ENCODE data around the gene CREG2.

The CREG2 gene

DNA sequence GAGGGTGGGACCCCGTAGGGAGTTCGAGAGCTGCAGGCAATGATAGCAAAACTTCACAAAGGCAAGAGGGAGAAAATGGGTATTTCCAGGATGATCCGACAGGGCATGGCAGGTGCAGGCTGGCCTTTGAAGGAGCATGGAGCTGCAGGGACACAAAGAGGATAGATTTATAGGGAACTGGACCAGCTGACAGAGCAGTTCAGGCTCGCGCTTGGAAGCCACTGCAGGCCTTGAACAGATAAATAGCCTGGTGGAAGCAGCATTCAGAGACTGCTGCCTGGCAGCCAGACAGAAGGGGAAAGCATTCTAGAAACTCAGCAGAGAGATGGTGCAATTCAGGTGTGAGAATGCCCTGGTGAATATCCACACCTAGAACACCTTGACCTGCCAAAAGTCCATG is 29.3 kb upstream of the CREG2 start:
- Mint-ChIP-seq H3K27ac (no peak overlapping the region), H3K4me3 (no peak overlapping the region), H3K9me3 (no peaks in the 10 kb centered on the region), H3K4me1 (no peaks in the 10 kb centered on the region), H3K36me3 (no peaks in the 10 kb centered on the region)
- ATAC-seq (no peak), DNase-seq (ENCODE audit: low spot score in 2 of 2) (no peak)

DNA sequence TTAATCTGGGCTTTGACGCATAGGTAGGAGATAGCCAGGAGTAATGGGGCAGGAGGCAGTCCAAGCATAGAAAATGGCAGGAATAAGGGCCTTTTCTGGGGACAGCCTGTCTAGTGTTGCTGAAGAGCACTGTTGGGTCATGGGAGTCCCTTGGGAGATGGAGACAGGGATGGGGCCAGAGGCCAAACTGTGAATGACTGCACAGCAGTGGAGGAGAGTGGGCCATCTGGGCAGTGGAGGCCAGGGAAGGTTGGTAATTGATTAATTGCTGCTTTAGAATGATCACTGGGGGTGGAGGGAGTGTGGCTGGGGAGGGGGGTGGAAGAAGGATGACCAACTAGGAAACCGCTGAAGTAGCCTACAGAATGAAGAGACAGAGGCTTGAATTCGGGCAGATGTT is 28.6 kb upstream of the CREG2 start:
- no peak for ATAC-seq
- H3K4me1 Mint-ChIP-seq, result no peaks in the 10 kb centered on the region
- DNase-seq (ENCODE audit: low spot score in 2 of 2), result no peak
- H3K4me3 Mint-ChIP-seq, result no peak overlapping the region
- no peak overlapping the region for H3K27ac Mint-ChIP-seq
- no peaks in the 10 kb centered on the region for H3K9me3 Mint-ChIP-seq
- H3K36me3 Mint-ChIP-seq, result no peaks in the 10 kb centered on the region

DNA sequence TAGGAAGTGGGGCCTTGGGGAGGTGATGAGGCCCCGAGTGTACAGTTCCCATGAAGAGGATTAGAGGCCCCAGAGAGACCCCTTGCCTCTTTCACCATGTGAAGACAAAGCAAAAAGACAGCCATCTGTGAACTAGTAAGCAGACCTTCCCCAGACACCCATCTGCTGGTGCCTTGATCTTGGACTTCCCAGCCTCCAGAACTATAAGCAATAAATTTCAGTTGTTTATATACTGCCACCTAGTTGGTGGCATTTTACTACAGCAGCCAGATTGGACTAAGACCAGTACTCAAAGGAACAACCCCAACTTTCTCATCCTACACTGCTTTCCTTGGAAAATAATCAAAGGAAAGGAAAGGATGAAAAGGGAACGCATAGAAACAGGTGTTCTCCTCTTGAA is 27.9 kb upstream of the CREG2 start:
- ATAC-seq (no peak), DNase-seq (ENCODE audit: low spot score in 2 of 2) (no peak)
- Mint-ChIP-seq H3K9me3 (no peaks in the 10 kb centered on the region), H3K27ac (no peak overlapping the region), H3K4me1 (no peaks in the 10 kb centered on the region), H3K36me3 (no peaks in the 10 kb centered on the region), H3K4me3 (no peak overlapping the region)

DNA sequence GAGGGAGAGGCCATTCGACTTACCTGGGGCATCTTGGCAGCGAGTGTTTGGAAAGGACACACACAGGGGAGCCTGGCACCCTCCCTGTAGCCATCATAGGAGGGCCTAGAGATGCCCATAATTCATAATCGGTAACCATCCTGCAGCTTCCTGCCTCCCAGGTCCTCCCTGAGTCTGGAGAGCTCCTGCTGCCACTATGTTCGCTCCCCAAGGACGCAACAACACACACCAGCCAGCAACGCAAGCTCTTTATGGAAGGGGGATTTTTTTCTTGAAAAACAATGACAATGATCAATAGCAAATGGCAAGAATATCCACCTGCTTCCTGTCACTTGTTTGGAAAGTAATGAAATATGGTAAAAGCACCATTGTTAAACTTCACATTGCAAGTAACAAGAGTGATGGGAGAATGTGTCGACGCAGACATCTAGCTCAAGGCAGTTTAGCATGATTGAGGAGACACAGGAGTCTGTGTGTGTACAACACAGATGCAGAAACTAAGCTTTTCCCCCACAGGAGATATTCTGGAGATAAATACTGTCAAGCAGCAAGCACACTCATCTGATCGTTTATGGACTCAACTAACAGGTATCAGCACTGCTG is 24.9 kb upstream of the CREG2 start:
- no peak for DNase-seq (ENCODE audit: low spot score in 2 of 2)
- Mint-ChIP-seq H3K4me1 (no peaks in the 10 kb centered on the region), H3K9me3 (no peaks in the 10 kb centered on the region), H3K4me3 (no peak overlapping the region), H3K27ac (no peak overlapping the region), H3K36me3 (no peaks in the 10 kb centered on the region)
- no peak for ATAC-seq

DNA sequence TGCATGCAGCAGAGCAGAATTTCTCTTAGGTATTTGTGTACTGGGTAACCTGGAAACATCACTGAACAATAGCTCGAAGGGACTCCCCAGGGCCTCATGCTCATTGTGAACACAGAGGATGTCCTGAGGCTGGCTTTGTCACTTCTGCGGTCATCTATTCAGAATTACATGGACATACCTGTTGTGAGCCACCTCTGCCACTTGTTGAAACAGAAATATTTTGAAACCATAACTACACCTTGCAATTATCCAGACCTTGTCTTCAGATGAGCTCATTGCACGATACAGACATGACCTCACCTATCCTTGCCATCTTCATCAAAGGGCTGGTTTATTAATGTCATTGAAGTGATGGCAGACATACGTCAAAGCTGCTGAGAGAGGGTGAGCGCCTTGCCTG is 23.4 kb upstream of the CREG2 start:
- Mint-ChIP-seq H3K4me3 (no peak overlapping the region), H3K27ac (no peak overlapping the region), H3K36me3 (no peaks in the 10 kb centered on the region), H3K4me1 (no peaks in the 10 kb centered on the region), H3K9me3 (no peaks in the 10 kb centered on the region)
- ATAC-seq (no peak), DNase-seq (ENCODE audit: low spot score in 2 of 2) (no peak)

DNA sequence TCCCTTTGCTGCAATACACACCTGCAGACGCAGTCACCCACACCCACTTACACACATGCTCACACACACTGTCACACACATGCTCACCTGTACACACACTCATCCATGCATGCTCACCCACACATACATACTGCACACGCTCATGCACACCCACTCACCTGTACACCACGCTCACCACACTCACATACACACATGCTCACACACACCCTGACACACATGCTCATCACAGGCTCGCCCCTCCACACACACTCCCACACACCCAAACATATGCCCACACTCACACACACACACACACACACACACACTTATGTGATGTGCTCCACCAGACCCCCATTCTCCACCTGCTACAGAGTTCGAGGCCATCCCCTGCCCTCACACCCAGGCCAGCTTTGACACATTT is 22.8 kb upstream of the CREG2 start:
- Mint-ChIP-seq H3K4me1 (no peaks in the 10 kb centered on the region), H3K4me3 (no peak overlapping the region), H3K36me3 (no peaks in the 10 kb centered on the region), H3K27ac (no peak overlapping the region), H3K9me3 (no peaks in the 10 kb centered on the region)
- DNase-seq (ENCODE audit: low spot score in 2 of 2), result no peak
- peak; percentile 25 for ATAC-seq

DNA sequence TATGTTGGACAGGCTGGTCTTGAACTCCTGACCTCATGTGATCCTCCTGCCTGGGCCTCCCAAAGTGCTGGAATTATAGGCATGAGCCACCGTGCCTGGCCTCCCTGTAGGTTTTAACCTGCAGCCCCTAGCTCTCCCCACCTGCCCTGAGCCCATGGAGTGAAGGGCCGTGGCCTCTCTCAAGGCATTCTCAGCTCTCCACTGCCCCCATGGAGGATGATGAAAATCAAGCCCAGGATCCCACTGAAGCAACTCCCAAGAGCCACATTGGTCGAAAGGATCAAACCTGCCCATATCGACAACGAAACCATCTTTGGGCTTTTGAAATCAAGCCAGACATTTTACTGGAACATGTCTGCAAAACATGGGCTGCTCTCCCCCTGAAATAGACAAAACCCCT is 22.4 kb upstream of the CREG2 start:
- H3K27ac Mint-ChIP-seq, result no peak overlapping the region
- H3K4me3 Mint-ChIP-seq, result no peak overlapping the region
- no peak for DNase-seq (ENCODE audit: low spot score in 2 of 2)
- no peak for ATAC-seq
- H3K4me1 Mint-ChIP-seq, result no peaks in the 10 kb centered on the region
- H3K9me3 Mint-ChIP-seq, result no peaks in the 10 kb centered on the region
- H3K36me3 Mint-ChIP-seq, result no peaks in the 10 kb centered on the region

DNA sequence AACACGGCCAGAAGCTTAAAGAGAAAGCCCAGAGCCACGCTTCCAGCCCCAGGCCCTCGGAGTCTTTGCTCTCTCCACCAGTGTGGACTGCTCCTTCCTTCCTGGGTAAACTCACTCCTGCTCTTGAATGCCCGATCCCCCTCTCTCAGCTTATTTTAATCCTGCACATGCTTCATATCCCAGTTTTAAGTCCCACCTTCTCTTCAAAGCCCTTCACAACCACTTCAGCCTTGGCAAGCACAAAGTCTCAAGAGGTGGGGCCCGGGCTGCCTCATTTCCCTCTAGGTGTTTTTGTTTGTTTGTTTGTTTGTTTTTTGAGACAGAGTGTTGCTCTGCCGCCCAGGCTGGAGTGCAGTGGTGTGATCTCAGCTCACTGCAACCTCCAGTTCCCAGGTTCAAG is 21.6 kb upstream of the CREG2 start:
- no peaks in the 10 kb centered on the region for H3K9me3 Mint-ChIP-seq
- DNase-seq (ENCODE audit: low spot score in 2 of 2), result no peak
- no peak for ATAC-seq
- H3K4me1 Mint-ChIP-seq, result no peaks in the 10 kb centered on the region
- no peaks in the 10 kb centered on the region for H3K36me3 Mint-ChIP-seq
- no peak overlapping the region for H3K4me3 Mint-ChIP-seq
- no peak overlapping the region for H3K27ac Mint-ChIP-seq

DNA sequence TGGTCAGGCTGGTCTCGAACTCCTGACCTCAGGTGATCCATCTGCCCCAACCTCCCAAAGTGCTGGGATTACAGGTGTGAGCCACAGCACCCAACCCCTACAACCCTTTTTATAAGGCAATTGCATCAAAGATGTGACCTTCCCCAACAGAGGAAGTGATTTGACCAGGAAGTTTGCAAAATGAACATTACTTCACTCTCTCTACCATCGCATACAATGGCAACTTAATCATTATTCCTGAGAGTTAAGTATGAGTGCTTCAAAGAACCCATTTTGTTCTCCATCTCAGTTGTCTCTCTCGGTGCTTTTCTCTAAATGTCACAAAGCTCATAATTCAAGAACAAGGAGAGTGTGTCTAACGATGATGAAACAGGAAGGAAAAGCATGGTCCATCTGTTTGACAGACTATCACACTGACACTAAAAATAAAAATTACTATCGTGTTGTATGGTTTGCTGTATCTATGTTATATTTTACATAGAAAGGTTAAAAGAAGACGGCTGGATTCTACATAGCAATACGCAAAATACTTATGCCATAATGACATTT is 18.1 kb upstream of the CREG2 start:
- Mint-ChIP-seq H3K36me3 (no peaks in the 10 kb centered on the region), H3K4me3 (no peak overlapping the region), H3K27ac (no peak overlapping the region), H3K4me1 (peaks cover 8% of the 10 kb centered on the region), H3K9me3 (no peaks in the 10 kb centered on the region)
- no peak for ATAC-seq
- DNase-seq (ENCODE audit: low spot score in 2 of 2), result no peak

DNA sequence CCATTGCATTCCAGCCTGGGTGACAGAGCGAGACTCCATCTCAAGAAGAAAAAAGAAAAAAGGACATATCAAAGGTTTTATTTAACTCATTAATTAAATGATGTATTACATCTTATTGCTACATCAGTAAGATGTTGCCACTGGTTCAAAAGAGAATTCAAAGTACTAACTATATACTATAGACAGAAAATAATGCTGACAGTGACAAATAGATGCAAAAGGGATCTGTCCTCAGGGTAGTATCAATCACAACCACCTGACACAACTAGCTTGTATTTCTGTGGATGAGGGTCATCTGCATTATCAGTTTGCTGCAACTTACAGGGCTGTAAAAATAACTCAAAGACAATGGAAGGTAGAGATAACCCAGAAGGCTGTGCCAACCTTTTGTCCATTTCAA is 16.4 kb upstream of the CREG2 start:
- Mint-ChIP-seq H3K9me3 (no peaks in the 10 kb centered on the region), H3K4me1 (peaks cover 8% of the 10 kb centered on the region)

DNA sequence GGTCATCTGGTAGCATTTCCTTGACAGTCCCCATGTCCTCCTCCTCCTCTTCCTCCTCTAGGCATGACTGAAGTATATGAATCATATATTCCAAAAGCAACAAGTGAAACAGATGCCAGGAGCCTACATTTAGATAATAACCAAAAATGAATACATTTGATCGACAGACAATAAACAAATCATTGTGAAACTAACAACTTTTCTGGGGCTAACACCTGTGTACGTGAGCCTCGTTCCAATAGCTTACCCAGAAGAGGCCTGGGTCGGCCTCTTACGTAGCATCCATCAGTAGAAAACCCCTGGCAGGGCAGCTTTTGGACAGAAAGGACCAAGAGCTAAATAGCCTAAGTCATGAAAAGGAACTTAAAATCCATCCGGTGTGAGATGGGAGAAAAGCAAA is 15.3 kb upstream of the CREG2 start:
- H3K4me1 Mint-ChIP-seq, result peaks cover 16% of the 10 kb centered on the region
- H3K9me3 Mint-ChIP-seq, result no peaks in the 10 kb centered on the region
- peak overlapping the region; percentile 9 for H3K27ac Mint-ChIP-seq
- H3K4me3 Mint-ChIP-seq, result no peak overlapping the region
- DNase-seq (ENCODE audit: low spot score in 2 of 2) (no peak), ATAC-seq (peak; percentile 62)
- no peaks in the 10 kb centered on the region for H3K36me3 Mint-ChIP-seq

More for the DNA sequence above, 16.4 kb upstream of the CREG2 start:
- DNase-seq (ENCODE audit: low spot score in 2 of 2) (no peak), ATAC-seq (no peak)
- Mint-ChIP-seq H3K4me3 (no peak overlapping the region), H3K27ac (no peak overlapping the region), H3K36me3 (no peaks in the 10 kb centered on the region)

DNA sequence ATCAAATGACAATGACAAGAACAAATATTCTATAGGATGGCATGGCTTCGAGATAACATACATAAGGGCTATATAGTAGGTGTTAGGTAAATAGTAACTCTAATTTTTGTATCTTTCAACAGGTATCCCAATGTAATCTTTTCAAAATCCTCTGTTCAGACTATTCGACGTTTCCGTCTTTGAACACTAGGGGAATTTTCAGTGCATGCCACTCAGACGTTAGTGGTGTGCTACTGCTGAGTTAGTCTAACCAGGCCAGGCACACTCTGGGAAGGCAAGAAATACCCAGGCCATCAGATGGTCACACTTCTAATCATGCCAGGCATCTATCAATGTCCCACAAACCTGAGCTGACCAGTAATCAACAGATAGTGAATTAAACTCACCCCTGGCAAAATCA is 14.6 kb upstream of the CREG2 start:
- H3K4me1 Mint-ChIP-seq, result peaks cover 16% of the 10 kb centered on the region
- no peak overlapping the region for H3K4me3 Mint-ChIP-seq
- ATAC-seq (no peak), DNase-seq (ENCODE audit: low spot score in 2 of 2) (no peak)
- no peak overlapping the region for H3K27ac Mint-ChIP-seq
- no peaks in the 10 kb centered on the region for H3K36me3 Mint-ChIP-seq
- H3K9me3 Mint-ChIP-seq, result no peaks in the 10 kb centered on the region

DNA sequence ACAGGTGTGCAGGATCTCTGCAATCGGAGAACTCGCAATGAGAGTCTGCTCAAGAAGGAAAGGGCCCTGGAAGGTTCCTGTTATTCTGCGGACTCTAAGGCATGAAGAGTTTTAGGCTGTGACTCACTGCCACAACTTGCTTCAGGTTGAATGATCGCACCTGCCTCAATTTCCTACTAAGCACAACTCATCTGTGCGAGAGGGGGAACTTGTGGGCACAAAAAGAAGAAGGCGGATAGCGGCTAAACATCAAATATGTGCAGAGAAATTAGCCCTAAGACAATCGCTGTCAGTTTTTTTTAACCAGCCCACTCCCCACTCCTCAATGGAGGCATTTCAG is 14.0 kb upstream of the CREG2 start:
- H3K36me3 Mint-ChIP-seq, result no peaks in the 10 kb centered on the region
- no peak overlapping the region for H3K27ac Mint-ChIP-seq
- ATAC-seq (no peak), DNase-seq (ENCODE audit: low spot score in 2 of 2) (no peak)
- peaks cover 17% of the 10 kb centered on the region for H3K4me1 Mint-ChIP-seq
- no peaks in the 10 kb centered on the region for H3K9me3 Mint-ChIP-seq
- H3K4me3 Mint-ChIP-seq, result no peak overlapping the region

DNA sequence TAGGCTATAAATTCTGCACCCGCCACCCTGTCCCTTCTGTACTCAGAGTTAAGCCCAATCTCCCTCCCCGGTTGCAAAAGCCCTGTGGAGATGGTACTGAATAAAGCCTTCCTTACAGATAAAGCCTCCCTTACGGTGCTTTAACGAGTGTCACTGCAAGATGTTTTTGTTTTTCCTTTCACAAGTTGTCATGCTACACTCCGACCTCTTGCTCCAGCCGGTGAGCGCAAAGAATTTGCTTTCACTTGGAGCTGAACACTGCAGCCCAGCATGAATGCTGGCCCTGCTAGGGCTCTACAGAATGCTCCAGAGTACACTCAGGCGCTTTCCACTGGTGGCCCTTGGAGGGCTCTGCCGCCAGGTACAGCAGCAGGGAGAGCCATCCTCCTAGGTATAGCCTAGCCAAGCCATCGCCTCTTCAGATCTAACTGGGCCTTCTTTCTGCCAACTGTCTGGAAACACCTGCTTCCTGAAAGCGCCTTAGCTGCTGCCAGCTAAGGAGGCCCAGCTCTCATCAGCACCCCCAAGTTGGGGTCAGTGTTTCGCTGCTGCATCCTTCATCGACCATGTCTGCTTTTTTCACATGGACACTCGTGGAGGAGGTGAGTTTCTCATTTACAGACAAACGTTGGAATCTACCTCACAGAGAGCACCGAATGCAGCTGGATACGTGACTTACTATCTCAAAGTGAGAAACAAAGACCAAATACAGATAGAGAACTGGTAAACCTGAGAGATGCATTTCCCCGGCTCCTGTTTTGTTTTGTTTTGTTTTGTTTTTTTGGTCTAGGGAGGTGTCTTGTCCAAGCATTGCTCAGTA is 13.4 kb upstream of the CREG2 start:
- H3K4me1 Mint-ChIP-seq, result peaks cover 23% of the 10 kb centered on the region
- no peak overlapping the region for H3K4me3 Mint-ChIP-seq
- no peaks in the 10 kb centered on the region for H3K9me3 Mint-ChIP-seq
- ATAC-seq (no peak), DNase-seq (ENCODE audit: low spot score in 2 of 2) (no peak)
- no peak overlapping the region for H3K27ac Mint-ChIP-seq
- no peaks in the 10 kb centered on the region for H3K36me3 Mint-ChIP-seq

DNA sequence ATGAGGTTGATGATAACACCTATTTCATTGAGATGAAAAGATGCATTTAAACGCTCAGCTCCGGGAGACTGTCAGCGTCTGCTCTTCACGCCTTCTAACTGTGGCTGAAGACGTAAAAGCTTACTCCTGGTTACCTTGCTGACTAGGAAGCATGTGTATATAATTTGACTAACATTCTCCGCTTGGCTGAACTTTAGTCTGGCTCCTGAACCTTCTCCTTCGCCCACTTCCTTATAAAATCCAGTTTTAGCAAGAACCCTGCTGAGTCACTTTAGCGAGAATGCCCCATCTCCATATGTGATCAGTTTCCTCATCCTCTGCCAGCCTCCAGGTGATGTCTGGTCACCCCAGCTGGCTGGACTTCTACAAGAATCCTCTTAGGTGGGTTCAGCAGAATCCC is 12.7 kb upstream of the CREG2 start:
- H3K4me1 Mint-ChIP-seq, result peaks cover 23% of the 10 kb centered on the region

DNA sequence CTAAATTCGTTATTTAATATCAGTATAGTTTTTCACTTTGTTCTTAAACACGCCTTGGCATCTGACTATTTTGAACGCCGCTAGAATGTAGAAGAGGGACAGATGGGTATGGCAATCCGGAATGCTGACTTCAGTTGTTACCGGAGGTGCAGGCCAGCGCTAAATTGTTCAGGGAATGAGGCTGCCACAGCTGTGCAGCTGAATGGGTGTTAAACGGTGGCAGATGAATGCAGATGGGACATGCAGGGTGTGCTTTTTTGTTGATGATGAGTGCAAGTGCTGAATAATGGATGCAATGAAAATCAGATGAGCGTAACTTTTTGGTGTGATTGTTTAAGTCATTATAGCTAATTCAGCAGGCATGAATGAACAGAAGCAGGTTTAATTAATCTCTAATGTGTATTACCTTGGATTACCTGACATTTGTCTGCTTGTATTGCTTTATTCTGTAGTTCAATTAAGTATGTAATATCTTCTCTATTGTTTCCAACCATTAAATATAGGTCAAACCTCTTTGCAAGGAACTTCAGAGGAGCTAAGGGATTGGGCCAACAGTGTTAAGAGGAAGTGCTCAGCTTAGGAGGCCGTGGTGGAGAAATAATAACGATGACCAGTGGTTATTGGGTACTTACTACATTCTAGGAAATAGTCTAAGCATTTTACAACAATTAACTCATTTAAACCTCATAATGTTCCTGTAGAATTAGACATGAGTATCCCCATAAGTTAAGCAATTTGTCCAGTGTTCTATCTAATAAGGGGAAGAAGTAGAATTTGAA is 11.9 kb upstream of the CREG2 start:
- ATAC-seq, result no peak
- Mint-ChIP-seq H3K4me3 (no peak overlapping the region), H3K36me3 (no peaks in the 10 kb centered on the region), H3K27ac (no peak overlapping the region), H3K9me3 (no peaks in the 10 kb centered on the region), H3K4me1 (peaks cover 23% of the 10 kb centered on the region)
- DNase-seq (ENCODE audit: low spot score in 2 of 2), result no peak

More for the DNA sequence above, 12.7 kb upstream of the CREG2 start:
- Mint-ChIP-seq H3K27ac (no peak overlapping the region), H3K36me3 (no peaks in the 10 kb centered on the region), H3K4me3 (no peak overlapping the region), H3K9me3 (no peaks in the 10 kb centered on the region)
- no peak for ATAC-seq
- no peak for DNase-seq (ENCODE audit: low spot score in 2 of 2)

Measured in stimulated activated effector memory CD8-positive, alpha-beta T cell treated with anti-CD3 and anti-CD28 coated beads, Interleukin-12 subunit alpha, Interleukin-12 subunit beta, amount 100 ng/mL, for 72 hours (primary cell).